HepG2 (cell line): ENCODE data around the gene ABCC3. TPM values are rescaled to one million over a fixed set of nuclear protein-coding genes. Genes with fewer than 3 reads are reported as not detected.
A peak's percentile ranks its signal among the peaks of the same experiment; 100 is the strongest.

ENCODE experiments used
- AGO1 ChIP-seq: fragments of 200-400 bp; formaldehyde crosslinking; IDR thresholded peaks from 2 replicates; pipeline ENCODE4 v1.6.1; 2017; ENCODE audit warnings: mild to moderate bottlenecking, low read depth, low read length, moderate library complexity; ENCODE audit not compliant: poor library complexity, severe bottlenecking
- CBX1 ChIP-seq: IDR thresholded peaks from one replicate; pipeline ENCODE4 v1.6.1; 2016; ENCODE audit warnings: antibody characterized with exemption, low read depth
- ETV5 ChIP-seq: IDR thresholded peaks from 2 replicates; pipeline ENCODE4 v1.6.1; 2018; ENCODE audit warnings: missing biosample characterization, missing genetic modification reagents, inconsistent platforms, borderline replicate concordance
- KDM5B ChIP-seq: sonication (generic); formaldehyde crosslinking; IDR thresholded peaks from 2 replicates; pipeline ENCODE4 v1.4.0; 2020; ENCODE audit warnings: missing genetic modification reagents, mild to moderate bottlenecking, borderline replicate concordance
- NFATC3 ChIP-seq: sonication (generic); formaldehyde crosslinking; IDR thresholded peaks from 2 replicates; pipeline ENCODE4 v1.5.1; 2020; ENCODE audit warnings: mild to moderate bottlenecking, missing genetic modification reagents
- NR2F1 ChIP-seq, 2 experiments: fragments of 450-650 bp in 1 of 2; formaldehyde crosslinking in 1 of 2; IDR thresholded peaks; 2 replicates each; pipeline versions ENCODE4 v1.5.0 to v1.6.1; 2016 to 2020; ENCODE audit warnings: mild to moderate bottlenecking in 1 of 2, missing compliant biosample characterization in 1 of 2, missing genetic modification reagents in 1 of 2, moderate library complexity in 1 of 2
- PLSCR1 ChIP-seq: sonication (generic); formaldehyde crosslinking; IDR thresholded peaks from 2 replicates; pipeline ENCODE4 v1.5.0; 2020; ENCODE audit warnings: missing genetic modification reagents, mild to moderate bottlenecking, borderline replicate concordance
- POGK ChIP-seq: sonication (generic); formaldehyde crosslinking; conservative IDR thresholded peaks from 2 replicates; pipeline ENCODE4 v1.8.0; 2022; ENCODE audit warnings: mild to moderate bottlenecking, moderate library complexity, missing genetic modification reagents
- SIX4 ChIP-seq: sonication (generic); formaldehyde crosslinking; IDR thresholded peaks from 2 replicates; pipeline ENCODE4 v1.4.0; 2020; ENCODE audit warnings: missing genetic modification reagents
- SMARCC2 ChIP-seq: fragments of 450-650 bp; IDR thresholded peaks from 2 replicates; pipeline ENCODE4 v1.6.1; 2017; ENCODE audit warnings: antibody characterized with exemption, mild to moderate bottlenecking
- TFDP2 ChIP-seq: sonication (generic); formaldehyde crosslinking; IDR thresholded peaks from 2 replicates; pipeline ENCODE4 v1.4.0; 2020; ENCODE audit warnings: missing genetic modification reagents
- U2AF2 ChIP-seq: fragments of 200-400 bp; formaldehyde crosslinking; IDR thresholded peaks from 2 replicates; pipeline ENCODE4 v1.6.1; 2017; ENCODE audit warnings: low read depth, mild to moderate bottlenecking, low read length
- WIZ ChIP-seq: sonication (generic); formaldehyde crosslinking; IDR thresholded peaks from 2 replicates; pipeline ENCODE4 v1.5.1; 2020; ENCODE audit warnings: mild to moderate bottlenecking, missing genetic modification reagents
- ZBTB2 ChIP-seq: sonication (generic); formaldehyde crosslinking; IDR thresholded peaks from 2 replicates; pipeline ENCODE4 v1.8.0; 2022; ENCODE audit warnings: low read depth, missing genetic modification reagents
- ZNF18 ChIP-seq: sonication (generic); formaldehyde crosslinking; IDR thresholded peaks from 2 replicates; pipeline ENCODE4 v1.8.0; 2022; ENCODE audit warnings: mild to moderate bottlenecking, missing genetic modification reagents; ENCODE audit not compliant: insufficient replicate concordance
- ZNF33B ChIP-seq: sonication (generic); formaldehyde crosslinking; IDR thresholded peaks from 2 replicates; pipeline ENCODE4 v1.5.1; 2020; ENCODE audit warnings: mild to moderate bottlenecking, missing genetic modification reagents
- ZNF605 ChIP-seq: sonication (generic); formaldehyde crosslinking; IDR thresholded peaks from 2 replicates; pipeline ENCODE4 v1.8.0; 2022; ENCODE audit warnings: mild to moderate bottlenecking, missing genetic modification reagents
- ZNF629 ChIP-seq: sonication (generic); formaldehyde crosslinking; conservative IDR thresholded peaks from 2 replicates; pipeline ENCODE4 v1.5.0; 2020; ENCODE audit warnings: missing genetic modification reagents
- ZNF775 ChIP-seq: sonication (generic); formaldehyde crosslinking; IDR thresholded peaks from 2 replicates; pipeline ENCODE4 v1.4.0; 2020; ENCODE audit warnings: missing genetic modification reagents, mild to moderate bottlenecking, moderate library complexity, borderline replicate concordance
- ZNF782 ChIP-seq: sonication (generic); formaldehyde crosslinking; IDR thresholded peaks from 2 replicates; pipeline ENCODE4 v1.4.0; 2020; ENCODE audit warnings: missing genetic modification reagents, mild to moderate bottlenecking, borderline replicate concordance
- ZSCAN21 ChIP-seq: sonication (generic); formaldehyde crosslinking; IDR thresholded peaks from 2 replicates; pipeline ENCODE4 v1.8.0; 2022; ENCODE audit warnings: mild to moderate bottlenecking, missing genetic modification reagents, moderate library complexity, borderline replicate concordance
- polyA plus RNA-seq, 8 experiments: library from polyadenylated mRNA; depleted of rRNA in 3 of 8; stranded (reverse) in 7 of 8; unstranded in 1 of 8; fragments of >200 nt; fragmentation: Illumina TruSeq in 4 of 8; extraction: Trizol in 4 of 8; gene quantifications; 2 replicates each; pipeline versions ENCODE4 v1.2.1 to v1.2.3, GENCODE V29; 2011 to 2016; ENCODE audit warnings: low read depth in 4 of 8, missing spikeins in 1 of 8, mixed read lengths in 1 of 8; ENCODE audit not compliant: insufficient read depth in 1 of 8
- total RNA-seq, 5 experiments: library from RNA; depleted of rRNA; stranded (reverse); fragments of >200 nt; fragmentation: Illumina TruSeq; extraction: Trizol; gene quantifications; 2 replicates each; pipeline ENCODE4 v1.2.3, GENCODE V29; 2016; ENCODE audit warnings: low read depth in 1 of 5

ABCC3 gene
- total and polyA plus RNA-seq, 2 of the 13 experiments (the other 11 are each of a cell fraction or from before 2014, with no cell fraction given) = 25.2 to 50.7 TPM

- TF ChIP-seq TFDP2 (peak; percentile 29; the same call in 1 of the 2 replicates), WIZ (CRISPR knock-in tag) (no peak), ZNF775 (CRISPR knock-in tag) (no peak), CBX1 (no peak), NR2F1 (CRISPR knock-in tag; IDR thresholded peaks at IDR 0.05) (no peak), SIX4 (CRISPR knock-in tag) (0 out of 2 replicates have a peak, but pooled peaks have one; percentile 20), AGO1 (peak; percentile 22), U2AF2 (no peak), ZNF629 (CRISPR knock-in tag) (peak; percentile 95), ETV5 (no peak; the same call in 1 of the 2 replicates), PLSCR1 (CRISPR knock-in tag) (no peak), NFATC3 (CRISPR knock-in tag) (0 out of 2 replicates have a peak, but pooled peaks have one; percentile 63), ZBTB2 (no peak), KDM5B (CRISPR knock-in tag) (no peak; the same call in 1 of the 2 replicates), SMARCC2 (no peak), ZNF33B (CRISPR knock-in tag) (peak; percentile 81; the same call in 1 of the 2 replicates), ZSCAN21 (no peak; the same call in 1 of the 2 replicates), ZNF605 (no peak), ZNF782 (no peak), POGK (CRISPR knock-in tag) (no peak), ZNF18 (CRISPR knock-in tag) (no peak)
These were observed at the start of gene ABCC3 (continued) for GRCh38 chr17:50634224-50634914.
